ENCODE results near the gene NXPH3.
A peak's percentile ranks its signal among the peaks of the same experiment; 100 is the strongest.

The NXPH3 gene

GRCh38 chr17:49555495-49556222 is 20.0 kb upstream of the NXPH3 start:
- Histone ChIP-seq H3K27me3 (ENCODE audit: insufficient read depth, low read length, poor library complexity, severe bottlenecking) (no peaks in the 10 kb centered on the region), H3K9me3 (ENCODE audit: insufficient read depth, low read depth, low read length) (no peaks in the 10 kb centered on the region), H3K4me1 (ENCODE audit: insufficient read depth, low read length, poor library complexity, severe bottlenecking) (peaks cover 5% of the 10 kb centered on the region), H3F3A (ENCODE audit: low read depth) (no peaks in the 10 kb centered on the region), H3K9me2 (replicated peaks; ENCODE audit: low read depth, low read length) (no peaks in the 10 kb centered on the region), H3K9ac (ENCODE audit: low read depth, low read length, poor library complexity, severe bottlenecking) (peak overlapping the region; percentile 39), H3K4me2 (ENCODE audit: low read depth, low read length, poor library complexity, severe bottlenecking) (peak overlapping the region; percentile 34), H2AFZ (ENCODE audit: low read length) (peak overlapping the region; percentile 54), H3K36me3 (ENCODE audit: insufficient read depth, low read length) (no peaks in the 10 kb centered on the region), H3K79me2 (ENCODE audit: insufficient read depth, low read length) (no peaks in the 10 kb centered on the region), H4K20me1 (ENCODE audit: insufficient read depth, low read length, poor library complexity, severe bottlenecking) (no peaks in the 10 kb centered on the region), H3K4me3 (ENCODE audit: low read length, poor library complexity, severe bottlenecking) (no peak overlapping the region)
- no peak for TF ChIP-seq CTCF (conservative IDR thresholded peaks at IDR 0.05; ENCODE audit: low read length)
- no peak for TF ChIP-seq EZH2phosphoT487 (IDR thresholded peaks at IDR 0.05; ENCODE audit: borderline replicate concordance)

- peaks cover 5% of the 10 kb centered on the region for H3K4me1 ChIP-seq (ENCODE audit: insufficient read depth, low read length, poor library complexity, severe bottlenecking)
- H3K4me2 ChIP-seq (ENCODE audit: low read depth, low read length, poor library complexity, severe bottlenecking) = peak overlapping the region; percentile 34
- no peaks in the 10 kb centered on the region for H3K9me3 ChIP-seq (ENCODE audit: insufficient read depth, low read depth, low read length)
- H3K9ac ChIP-seq (ENCODE audit: low read depth, low read length, poor library complexity, severe bottlenecking) = peak overlapping the region; percentile 39
- no peaks in the 10 kb centered on the region for H3K9me2 ChIP-seq (replicated peaks; ENCODE audit: low read depth, low read length)
- peak overlapping the region; percentile 54 for H2AFZ ChIP-seq (ENCODE audit: low read length)
- no peaks in the 10 kb centered on the region for H3K79me2 ChIP-seq (ENCODE audit: insufficient read depth, low read length)
- H3F3A ChIP-seq (ENCODE audit: low read depth) = no peaks in the 10 kb centered on the region
- no peak overlapping the region for H3K4me3 ChIP-seq (ENCODE audit: low read length, poor library complexity, severe bottlenecking)
- peaks cover 1% of the 10 kb centered on the region for H3K27me3 ChIP-seq (ENCODE audit: insufficient read depth, low read length, poor library complexity, severe bottlenecking)
- TF ChIP-seq CTCF (conservative IDR thresholded peaks at IDR 0.05; ENCODE audit: low read length) (peak; percentile 91), EZH2phosphoT487 (IDR thresholded peaks at IDR 0.05; ENCODE audit: borderline replicate concordance) (no peak)
- no peaks in the 10 kb centered on the region for H4K20me1 ChIP-seq (ENCODE audit: insufficient read depth, low read length, poor library complexity, severe bottlenecking)
- H3K36me3 ChIP-seq (ENCODE audit: insufficient read depth, low read length) = no peaks in the 10 kb centered on the region
These were observed 19.3 kb upstream of the NXPH3 start for GRCh38 chr17:49556223-49556943.

- peaks cover 4% of the 10 kb centered on the region for H3K27me3 ChIP-seq (ENCODE audit: insufficient read depth, low read length, poor library complexity, severe bottlenecking)
- no peak overlapping the region for H3K4me3 ChIP-seq (ENCODE audit: low read length, poor library complexity, severe bottlenecking)
- no peaks in the 10 kb centered on the region for H3K79me2 ChIP-seq (ENCODE audit: insufficient read depth, low read length)
- no peaks in the 10 kb centered on the region for H3K9me3 ChIP-seq (ENCODE audit: insufficient read depth, low read depth, low read length)
- peak overlapping the region; percentile 53; the same call in 1 of the 2 replicates for H2AFZ ChIP-seq (ENCODE audit: low read length)
- H4K20me1 ChIP-seq (ENCODE audit: insufficient read depth, low read length, poor library complexity, severe bottlenecking) = no peaks in the 10 kb centered on the region
- H3K36me3 ChIP-seq (ENCODE audit: insufficient read depth, low read length) = no peaks in the 10 kb centered on the region
- H3K9ac ChIP-seq (ENCODE audit: low read depth, low read length, poor library complexity, severe bottlenecking) = peak overlapping the region; percentile 39
- H3K4me1 ChIP-seq (ENCODE audit: insufficient read depth, low read length, poor library complexity, severe bottlenecking) = peaks cover 5% of the 10 kb centered on the region
- H3K9me2 ChIP-seq (replicated peaks; ENCODE audit: low read depth, low read length) = no peaks in the 10 kb centered on the region
- H3F3A ChIP-seq (ENCODE audit: low read depth) = no peaks in the 10 kb centered on the region
- H3K4me2 ChIP-seq (ENCODE audit: low read depth, low read length, poor library complexity, severe bottlenecking) = peak overlapping the region; percentile 13
- TF ChIP-seq EZH2phosphoT487 (IDR thresholded peaks at IDR 0.05; ENCODE audit: borderline replicate concordance) = no peak
- peak; percentile 82 for TF ChIP-seq CTCF (conservative IDR thresholded peaks at IDR 0.05; ENCODE audit: low read length)
These were observed 18.2 kb upstream of the NXPH3 start for GRCh38 chr17:49557312-49558024.

All from Loucy (cell line).